ENCODE measurements around the gene ARHGAP27.
"Not testable (repeated sequence)": the region's sequence is repeated elsewhere in the genome, so short reads cannot be mapped to it uniquely, and the experiment has no call there.

Gene ARHGAP27

DNA sequence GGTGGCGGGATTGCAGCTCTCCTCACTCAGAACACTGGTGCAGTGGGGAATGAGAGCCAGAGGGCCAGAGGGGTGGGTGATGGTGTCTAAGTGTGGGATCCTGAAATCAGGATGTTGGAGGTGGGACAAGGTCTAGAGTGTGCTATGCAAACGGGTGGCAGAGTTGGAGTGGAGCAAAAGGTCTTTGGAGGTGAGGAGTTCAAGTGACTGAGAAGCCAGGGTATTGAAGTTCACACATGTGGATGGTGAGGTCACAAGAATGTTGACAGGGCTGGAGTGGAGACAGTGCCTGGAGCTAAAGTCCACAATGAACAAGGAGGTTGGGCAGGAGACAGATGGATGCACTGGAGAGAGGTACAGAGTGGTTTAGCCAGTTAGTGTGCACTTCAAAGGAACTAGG lies 77.6 kb downstream of the ARHGAP27 start:
- no peak for DNase-seq

DNA sequence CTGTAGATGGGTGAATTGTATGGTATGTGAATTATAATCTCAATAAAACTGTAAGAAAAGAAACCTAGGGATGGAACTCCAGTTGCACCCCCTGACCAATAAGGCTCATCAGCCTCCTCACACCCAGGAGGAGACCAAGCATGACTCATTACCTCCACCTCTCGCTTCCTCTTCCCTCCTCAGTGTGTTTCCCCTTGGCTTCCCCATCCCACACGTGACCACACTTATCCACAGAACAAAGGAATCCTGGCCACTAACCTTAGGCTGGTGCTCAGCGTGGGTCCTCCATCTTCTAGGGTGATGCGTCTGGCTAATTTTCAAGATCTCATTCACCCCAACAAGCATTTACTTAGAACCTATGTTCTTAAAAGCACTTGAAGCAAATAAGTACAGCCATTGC lies 79.6 kb downstream of the ARHGAP27 start:
- DNase-seq, result no peak

DNA sequence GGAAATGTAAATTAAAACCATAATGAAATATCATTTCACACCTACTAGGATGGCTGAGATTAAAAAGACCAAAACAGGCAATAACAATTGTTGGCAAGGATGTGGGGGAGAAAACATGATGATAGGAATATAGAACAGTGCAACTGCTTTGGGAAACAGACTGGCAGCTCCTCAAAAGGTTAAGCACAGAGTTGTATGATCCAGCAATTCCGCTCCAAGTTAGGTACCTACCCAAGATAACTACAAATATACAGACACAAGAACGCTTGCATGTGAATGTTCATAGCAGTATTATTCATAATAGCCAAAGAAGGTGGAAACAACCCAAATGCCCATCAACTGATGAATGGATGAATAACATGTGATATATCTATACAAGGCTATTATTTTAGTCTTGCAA lies 80.8 kb downstream of the ARHGAP27 start:
- DNase-seq, result no peak

- no peak for DNase-seq
Observed at GRCh38 chr17:45347444-45347843, 85.2 kb downstream of the ARHGAP27 start.

GRCh38 chr17:45346216-45347015 lies 86.3 kb downstream of the ARHGAP27 start:
- no peak for DNase-seq

GRCh38 chr17:45345554-45346215 lies 87.0 kb downstream of the ARHGAP27 start:
- no peak for DNase-seq

DNA sequence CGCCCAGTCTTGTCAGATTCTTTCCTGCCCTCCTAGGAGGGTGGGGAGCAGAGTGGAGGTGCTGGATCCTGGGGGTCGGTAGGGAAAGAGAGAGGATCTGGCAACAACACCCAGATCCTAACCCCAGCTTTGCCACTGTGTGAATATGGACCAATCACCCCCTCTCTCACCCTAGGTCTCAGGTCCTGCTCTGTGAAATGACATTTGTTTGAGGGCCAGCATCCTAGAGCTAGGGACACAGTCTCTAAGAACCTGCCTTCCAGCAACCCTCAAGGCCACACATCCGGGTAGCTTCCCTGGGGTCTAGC lies 87.5 kb downstream of the ARHGAP27 start:
- no peak for DNase-seq

- DNase-seq, result not testable (repeated sequence)
Observed at GRCh38 chr17:45343967-45344664, 88.6 kb downstream of the ARHGAP27 start.

Measured in stimulated activated naive CD4-positive, alpha-beta T cell (primary cell).